HG02870 (cell line): ENCODE results near the gene SUN1.
"Not testable (repeated sequence)": the region's sequence is repeated elsewhere in the genome, so short reads cannot be mapped to it uniquely, and the experiment has no call there.

Experiments
- ATAC-seq: cut with Tn5 transposase; IDR thresholded peaks from one replicate; pipeline ENCODE4 v1.9.1; 2021; ENCODE audit warnings: mild to moderate bottlenecking, moderate library complexity; ENCODE audit not compliant: unreplicated experiment

The SUN1 gene

GRCh38 chr7:833601-834258 lies 1.5 kb downstream of the SUN1 start:
- ATAC-seq = no peak

DNA sequence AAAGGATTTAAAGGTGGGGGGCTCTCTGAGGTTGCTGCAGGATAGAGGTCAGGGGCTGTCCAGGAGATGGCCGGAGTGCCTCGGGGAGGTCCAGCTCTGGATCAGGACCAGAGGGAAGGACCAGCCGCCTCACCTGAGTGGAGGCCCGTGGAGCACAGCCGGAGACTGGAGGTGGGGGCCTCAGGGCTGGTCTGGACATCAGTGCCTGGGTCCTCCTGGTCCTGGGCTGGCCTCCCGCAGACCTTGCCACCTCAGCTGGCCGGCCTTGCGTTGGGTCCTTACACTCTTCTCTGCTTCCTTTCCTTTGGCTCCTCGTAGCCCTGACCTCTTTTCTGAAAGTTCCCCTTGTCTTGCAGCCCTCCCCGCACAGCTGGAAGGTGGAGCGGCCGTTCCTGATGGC lies 2.0 kb downstream of the SUN1 start:
- no peak for ATAC-seq

DNA sequence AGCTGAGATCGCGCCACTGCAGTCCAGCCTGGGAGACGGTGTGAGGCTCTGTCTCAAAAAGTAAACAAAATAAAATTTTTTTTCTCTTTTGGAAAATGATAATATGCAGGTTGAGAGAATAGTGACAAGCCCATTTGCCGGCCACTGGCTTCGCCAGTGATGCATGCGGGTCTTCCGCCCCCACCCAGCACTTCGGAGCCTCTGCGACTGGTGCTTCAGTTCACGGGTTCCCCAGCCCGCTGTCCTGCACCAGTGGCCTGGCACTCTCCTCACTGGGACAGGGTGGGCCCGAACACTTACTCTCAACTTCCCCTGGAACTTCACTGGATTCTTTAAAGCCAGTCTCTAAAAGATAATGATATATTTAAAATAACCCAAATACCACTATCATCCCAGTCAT lies 2.7 kb downstream of the SUN1 start:
- no peak for ATAC-seq

- no peak for ATAC-seq
These were observed 3.5 kb downstream of the SUN1 start for GRCh38 chr7:835485-836401.

DNA sequence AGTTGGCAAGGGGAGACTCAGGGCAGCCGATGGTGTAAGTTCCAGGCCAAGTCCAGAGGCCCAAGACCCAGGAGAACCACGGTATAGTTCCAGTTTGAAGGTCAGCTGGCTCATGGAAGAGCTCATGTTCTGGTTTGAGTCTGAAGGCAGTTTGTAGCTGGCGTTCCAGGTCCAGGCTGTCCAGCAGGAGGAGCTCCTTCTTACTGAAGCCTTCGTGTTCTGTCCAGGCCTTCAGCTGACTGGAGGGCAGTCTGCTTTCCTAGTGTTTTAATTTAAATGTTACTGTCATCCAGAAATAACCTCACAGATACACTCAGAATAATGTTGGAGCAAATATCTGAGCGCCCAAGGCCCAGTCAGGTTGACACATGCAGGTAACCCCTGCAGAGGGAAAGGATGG lies 4.2 kb downstream of the SUN1 start:
- no peak for ATAC-seq

GRCh38 chr7:837001-837400 lies 4.7 kb downstream of the SUN1 start:
- no peak for ATAC-seq

DNA sequence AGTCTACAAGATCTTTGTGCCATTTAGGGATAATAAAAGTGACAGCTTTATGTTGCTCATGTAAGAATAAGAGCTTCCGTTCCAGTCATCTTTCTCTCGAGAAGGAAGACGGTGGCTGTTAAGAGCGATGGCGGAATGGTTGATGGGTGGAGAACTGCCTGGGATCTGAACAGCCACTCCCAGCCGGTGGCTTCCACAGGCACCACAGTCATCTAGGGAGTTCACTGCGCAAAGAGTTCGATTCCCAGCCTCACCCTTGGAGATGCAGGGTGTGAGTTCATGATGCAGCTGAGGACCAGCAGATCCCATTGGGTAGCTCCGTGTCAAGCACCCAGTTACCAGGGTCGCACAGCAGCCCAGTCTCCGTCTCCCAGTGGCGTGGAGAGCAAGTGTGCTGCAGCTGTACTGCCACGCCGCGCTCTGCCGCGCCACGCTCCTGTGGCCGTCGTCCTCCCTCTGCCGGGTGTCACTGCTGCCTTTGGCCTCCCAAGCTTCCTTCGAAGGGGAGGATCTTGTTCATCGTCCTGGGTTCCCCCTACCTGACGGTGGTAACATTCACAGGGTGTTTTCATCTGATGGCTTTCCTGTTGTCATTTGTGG lies 7.8 kb downstream of the SUN1 start:
- ATAC-seq = no peak

GRCh38 chr7:841943-842342 lies 9.7 kb downstream of the SUN1 start:
- no peak for ATAC-seq

DNA sequence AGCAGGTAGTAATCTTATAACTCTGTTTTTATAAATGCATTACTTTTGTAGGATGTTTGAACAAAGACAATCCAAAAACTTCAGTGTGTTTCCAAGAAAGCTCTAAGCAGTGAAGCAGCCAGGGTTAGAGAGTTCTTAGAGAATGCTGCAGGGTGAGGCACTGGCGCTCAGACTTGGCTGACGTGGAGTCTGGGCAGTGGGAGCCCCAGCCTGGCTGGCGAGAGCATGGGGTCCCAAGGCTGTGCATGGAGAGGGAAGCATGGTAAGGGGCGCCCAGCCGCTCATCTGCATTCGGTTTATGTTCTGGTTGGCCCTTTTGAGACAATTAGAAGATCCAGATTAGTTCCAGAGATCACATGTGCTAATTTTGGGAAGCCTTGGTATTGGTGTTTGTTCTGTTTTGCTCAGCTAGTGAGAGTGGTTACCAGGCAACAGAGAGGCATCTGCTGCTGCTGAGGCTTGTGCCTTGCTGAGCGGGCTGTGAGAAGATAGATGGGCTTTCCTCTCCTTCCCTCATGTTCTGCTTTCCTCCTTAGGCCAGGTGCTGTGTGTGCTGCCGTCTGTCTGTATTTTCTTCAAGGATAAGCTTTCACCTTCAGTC lies 10.3 kb downstream of the SUN1 start:
- no peak for ATAC-seq

DNA sequence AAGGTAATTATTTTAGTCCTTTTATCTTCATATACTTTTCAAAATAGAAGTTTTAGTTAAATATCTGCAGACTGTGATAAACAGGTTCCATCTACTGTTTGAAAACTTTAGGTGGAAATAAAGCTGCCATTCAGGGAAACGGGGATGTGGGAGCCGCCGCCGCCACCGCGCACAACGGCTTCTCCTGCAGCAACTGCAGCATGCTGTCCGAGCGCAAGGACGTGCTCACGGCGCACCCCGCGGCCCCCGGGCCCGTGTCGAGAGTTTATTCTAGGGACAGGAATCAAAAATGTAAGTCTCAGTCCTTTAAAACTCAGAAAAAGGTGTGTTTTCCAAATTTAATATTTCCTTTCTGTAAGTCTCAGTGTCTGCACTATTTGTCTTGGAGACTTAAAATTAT lies 11.0 kb downstream of the SUN1 start:
- ATAC-seq = no peak

DNA sequence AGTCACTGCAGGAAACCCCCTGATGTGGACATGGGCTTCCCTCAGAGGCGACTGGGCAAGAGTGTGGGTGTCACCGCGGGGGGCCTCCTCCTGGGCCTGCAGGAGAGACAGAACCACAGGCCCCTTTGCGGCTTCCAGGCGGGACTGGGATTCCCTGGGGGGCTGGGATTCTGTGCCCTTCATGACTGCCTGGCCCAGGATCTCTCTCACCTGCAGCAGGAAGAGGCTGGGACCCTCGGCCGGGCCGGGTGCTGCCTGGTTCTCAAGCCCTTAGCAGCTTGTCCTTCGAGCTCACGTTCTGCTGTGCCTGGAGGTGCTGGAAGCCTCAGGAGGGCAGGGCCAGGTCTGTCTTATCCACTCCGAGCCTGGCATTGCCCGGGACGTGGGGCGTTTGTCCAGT lies 11.8 kb downstream of the SUN1 start:
- no peak for ATAC-seq

- ATAC-seq = no peak
These were observed 12.2 kb downstream of the SUN1 start for GRCh38 chr7:844514-844913.

GRCh38 chr7:845091-845490 lies 12.8 kb downstream of the SUN1 start:
- ATAC-seq = no peak

DNA sequence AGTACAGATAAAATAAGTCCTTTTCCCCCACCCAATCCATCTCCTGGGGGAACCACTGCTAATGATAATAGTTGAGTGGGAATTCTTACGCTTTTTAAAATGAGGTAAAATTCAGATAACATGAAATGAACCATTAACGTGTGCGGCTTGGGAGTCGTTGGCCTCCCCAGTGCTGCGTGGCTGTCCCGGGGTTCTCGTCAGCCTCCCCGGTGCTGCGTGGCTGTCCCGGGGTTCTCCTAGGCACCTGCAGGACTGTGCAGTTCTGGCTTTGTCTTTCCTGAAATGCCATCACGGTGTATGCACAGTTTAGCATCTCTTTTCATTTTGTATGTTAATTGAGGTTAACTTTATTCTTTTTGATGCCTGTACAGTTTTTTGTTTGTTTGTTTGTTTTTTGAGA lies 13.5 kb downstream of the SUN1 start:
- no peak for ATAC-seq

DNA sequence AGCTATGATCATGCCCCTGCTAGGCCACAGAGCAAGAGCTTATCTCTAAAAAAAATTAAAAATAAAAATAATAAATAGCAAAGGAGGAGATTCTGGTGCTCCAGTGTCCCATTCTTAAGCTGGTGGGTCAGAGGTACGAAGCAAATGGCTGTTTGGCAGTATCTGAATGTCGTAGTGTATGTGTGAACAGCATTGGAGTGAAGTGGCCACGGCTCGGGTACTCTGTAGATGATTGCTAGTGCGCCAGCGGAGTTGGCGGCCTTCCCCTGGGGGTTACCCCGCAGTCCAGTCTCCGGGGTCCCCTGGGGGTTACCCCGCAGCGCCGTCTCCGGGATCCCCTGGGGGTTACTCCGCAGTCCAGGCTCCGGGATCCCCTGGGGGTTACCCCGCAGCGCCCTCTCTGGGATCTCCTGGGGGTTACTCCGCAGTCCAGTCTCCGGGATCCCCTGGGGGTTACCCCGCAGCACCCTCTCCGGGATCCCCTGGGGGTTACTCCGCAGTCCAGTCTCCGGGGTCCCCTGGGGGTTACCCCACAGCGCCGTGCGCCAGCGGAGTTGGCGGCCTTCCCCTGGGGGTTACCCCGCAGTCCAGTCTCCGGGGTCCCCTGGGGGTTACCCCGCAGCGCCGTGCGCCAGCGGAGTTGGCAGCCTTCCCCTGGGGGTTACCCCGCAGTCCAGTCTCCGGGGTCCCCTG lies 14.8 kb downstream of the SUN1 start:
- ATAC-seq = not testable (repeated sequence)

DNA sequence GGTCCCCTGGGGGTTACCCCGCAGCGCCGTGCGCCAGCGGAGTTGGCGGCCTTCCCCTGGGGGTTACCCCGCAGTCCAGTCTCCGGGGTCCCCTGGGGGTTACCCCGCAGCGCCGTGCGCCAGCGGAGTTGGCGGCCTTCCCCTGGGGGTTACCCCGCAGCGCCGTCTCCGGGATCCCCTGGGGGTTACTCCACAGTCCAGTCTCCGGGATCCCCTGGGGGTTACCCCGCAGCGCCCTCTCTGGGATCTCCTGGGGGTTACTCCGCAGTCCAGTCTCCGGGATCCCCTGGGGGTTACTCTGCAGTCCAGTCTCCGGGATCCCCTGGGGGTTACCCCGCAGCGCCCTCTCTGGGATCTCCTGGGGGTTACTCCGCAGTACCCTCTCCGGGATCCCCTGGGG lies 15.5 kb downstream of the SUN1 start:
- ATAC-seq = not testable (repeated sequence)

GRCh38 chr7:849145-849544 lies 16.9 kb downstream of the SUN1 start:
- no peak for ATAC-seq

DNA sequence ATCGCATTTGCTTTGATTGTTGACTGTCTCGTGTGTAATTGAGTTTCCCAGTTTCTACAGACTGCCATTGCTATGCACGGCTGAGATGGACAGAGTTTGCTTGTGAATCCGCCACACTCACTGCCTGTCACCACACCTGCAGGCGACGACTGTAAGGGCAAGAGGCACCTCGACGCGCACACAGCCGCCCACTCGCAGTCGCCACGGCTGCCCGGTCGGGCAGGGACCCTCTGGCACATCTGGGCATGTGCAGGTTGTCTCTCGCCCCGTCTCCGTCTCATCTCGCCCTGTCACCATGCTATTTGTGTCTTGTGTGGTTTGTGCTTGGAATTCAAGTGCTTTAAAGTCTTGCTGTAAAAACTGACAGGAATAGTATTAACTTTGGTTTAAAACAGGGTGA lies 17.5 kb downstream of the SUN1 start:
- no peak for ATAC-seq

- ATAC-seq = no peak
These were observed 18.9 kb downstream of the SUN1 start for GRCh38 chr7:851204-851603.

GRCh38 chr7:853366-854117 lies 21.3 kb downstream of the SUN1 start:
- no peak for ATAC-seq
